GM19023 (cell line): ENCODE results near the gene ARAF.
A peak's percentile ranks its signal among the peaks of the same experiment; 100 is the strongest.
"Not testable (repeated sequence)": the region's sequence is repeated elsewhere in the genome, so short reads cannot be mapped to it uniquely, and the experiment has no call there.

Experiments used
- ATAC-seq: cut with Tn5 transposase; IDR thresholded peaks from one replicate; pipeline ENCODE4 v1.9.1; 2021; ENCODE audit warnings: mild to moderate bottlenecking, moderate library complexity; ENCODE audit not compliant: unreplicated experiment

ARAF gene

DNA sequence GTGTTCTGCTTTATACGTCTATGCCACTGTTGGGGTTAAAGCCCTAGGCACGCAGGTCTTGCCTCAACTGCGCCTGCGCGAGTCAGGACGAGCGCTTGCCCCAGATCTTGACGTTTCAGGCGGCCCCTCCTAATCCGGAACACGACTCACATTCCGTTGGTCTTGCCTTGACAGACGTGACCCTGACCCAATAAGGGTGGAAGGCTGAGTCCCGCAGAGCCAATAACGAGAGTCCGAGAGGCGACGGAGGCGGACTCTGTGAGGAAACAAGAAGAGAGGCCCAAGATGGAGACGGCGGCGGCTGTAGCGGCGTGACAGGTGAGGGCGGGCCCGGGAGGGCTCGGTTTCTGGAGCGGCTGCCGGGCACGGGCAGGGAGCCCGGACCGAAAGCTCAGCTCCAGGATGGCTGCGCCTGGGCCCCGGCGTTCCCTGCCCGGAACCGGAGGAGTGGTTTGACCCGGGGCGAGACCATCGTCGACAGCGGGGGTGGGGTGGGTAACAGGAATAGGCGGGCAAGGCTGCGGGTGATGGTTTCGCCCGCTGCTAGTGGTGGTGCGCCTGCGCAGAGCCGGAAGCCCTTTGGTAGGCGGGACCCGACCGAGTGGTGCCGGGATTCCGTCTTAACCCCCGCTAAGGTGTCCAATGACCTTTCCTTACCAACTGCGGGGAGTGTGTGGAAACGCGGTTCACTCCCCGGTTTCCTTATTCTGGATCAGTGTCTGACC is at the start of gene ARAF:
Gene ARAF (plus strand): TSS at position 272 of the 725 bp plus-strand sequence. CDS start 1,763 bp downstream, outside the sequence.
- ATAC-seq, result peak; percentile 92

DNA sequence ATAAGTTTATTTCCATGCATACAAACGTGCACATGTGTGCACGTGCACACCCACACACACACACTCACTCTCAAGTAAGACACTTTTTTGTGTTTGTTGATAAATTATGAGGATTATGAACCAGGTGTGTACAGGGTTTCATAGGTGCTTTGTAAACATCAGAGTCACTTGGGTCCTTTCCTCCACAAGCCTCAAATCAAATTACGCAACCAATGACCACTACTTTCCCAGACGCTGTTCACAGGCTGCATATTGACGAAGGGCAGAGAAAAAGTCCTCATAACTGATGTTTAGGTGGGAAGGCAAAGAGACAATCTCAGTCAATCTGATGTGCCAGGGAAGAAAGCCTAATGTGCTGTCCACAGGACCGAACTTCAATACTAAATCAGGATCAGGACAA is 48.6 kb upstream of the ARAF start:
- ATAC-seq, result not testable (repeated sequence)

DNA sequence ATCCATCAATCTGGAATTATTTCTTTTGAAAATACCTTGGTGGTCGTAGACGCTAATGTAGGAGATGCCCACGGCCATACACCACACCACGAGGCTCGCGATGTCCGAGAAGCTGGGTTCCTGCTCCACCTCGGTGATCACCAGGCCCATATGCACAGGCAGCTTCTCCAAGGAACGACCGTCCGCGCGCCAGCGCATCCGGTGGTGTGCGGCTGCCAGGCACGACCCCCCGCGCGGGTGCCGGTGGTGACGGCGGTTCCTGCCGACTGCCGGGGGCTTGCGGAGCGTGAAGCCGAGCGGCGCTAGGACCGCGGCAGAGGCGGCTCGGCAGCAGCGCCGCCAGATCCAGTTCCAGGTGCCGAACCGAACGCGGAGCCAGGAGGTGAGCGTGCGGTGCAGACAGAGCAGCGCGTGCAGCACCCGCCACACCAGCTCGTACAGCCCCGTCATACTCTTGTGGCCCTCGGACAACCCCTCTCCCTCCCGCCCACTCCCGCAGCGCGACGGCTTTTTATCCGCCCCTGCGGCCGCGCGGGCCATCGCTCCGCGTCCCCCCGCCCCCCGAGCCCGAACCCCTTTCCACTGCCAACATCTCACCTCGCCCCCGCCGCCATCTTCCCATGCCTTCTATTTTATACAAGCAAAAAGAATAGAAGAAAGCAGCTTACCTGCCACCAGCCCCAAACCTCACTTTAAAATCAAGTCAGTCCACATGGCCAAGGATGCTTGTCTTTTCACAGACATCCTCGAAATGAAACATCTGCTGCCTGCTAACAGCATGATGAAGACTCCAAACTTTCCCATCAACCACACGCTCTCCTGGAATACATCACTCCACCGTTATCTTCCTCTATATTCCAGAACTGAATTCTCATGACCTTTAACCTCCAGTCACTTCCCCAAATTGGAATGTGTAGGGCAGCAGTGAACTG is 47.7 kb upstream of the ARAF start:
- not testable (repeated sequence) for ATAC-seq

DNA sequence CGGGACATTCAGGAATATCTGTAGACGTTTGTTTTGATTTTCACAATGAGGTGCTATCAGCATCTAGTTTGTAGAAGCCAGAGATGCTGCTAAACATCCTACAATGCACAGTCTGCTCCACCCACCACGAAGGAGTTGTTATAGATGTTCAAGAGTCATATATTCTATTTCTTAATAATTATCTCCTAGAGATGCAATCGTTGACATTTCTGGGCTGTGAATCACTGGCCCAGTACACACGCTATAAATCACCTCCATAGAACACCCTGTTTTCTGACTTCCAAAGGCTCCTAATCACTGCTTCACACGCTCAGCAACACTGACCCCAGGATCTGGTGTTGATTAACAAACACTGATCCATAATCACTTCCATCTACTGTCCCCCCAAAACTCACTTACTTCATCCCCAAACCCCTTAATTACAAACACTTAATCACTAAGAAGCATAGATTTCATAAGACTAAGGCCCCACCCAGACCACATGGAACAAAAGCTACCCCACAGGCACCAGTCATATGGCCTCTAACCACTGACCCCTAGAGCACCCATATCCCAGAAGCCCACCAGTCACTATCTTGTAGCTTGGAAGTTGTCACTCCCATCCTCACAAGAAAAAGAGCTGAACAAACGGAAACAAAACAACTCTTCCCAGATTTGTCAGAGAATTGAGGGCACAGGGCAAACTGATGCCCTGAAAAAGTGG is 46.3 kb upstream of the ARAF start:
- ATAC-seq, result no peak

DNA sequence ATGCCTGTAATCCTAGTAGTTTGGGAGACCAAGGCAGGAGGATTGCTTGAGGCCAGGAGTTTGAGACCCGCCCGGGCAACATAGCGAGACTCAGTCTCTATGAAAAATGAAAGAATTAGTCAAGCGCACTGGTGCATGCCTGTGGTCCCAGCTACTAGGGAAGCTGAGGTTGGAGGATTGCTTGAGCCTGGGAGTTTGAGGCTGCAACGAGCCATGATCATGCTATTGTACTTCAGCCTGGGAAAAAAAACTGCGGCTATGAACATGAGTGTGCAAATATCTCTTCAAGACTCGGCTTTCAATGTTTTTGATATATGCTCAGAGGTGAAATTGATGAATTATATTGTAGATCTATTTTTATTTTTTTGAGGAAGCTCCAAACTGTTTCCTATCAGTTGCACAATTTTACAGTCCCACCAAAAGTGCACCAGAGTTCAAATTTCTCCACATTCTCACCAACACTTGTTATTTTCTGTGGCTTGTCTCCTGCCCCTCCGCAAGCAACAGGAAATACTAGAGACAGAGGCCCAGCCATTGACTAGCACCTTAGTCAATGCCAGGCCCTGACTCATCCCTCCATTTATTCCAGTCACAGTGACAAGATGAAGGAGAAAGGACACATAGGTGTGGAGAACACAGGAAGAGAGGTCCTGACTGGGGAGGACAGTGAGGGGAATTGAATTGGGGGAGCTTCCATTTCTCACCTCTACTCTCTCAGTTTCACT is 44.9 kb upstream of the ARAF start:
- ATAC-seq, result no peak

DNA sequence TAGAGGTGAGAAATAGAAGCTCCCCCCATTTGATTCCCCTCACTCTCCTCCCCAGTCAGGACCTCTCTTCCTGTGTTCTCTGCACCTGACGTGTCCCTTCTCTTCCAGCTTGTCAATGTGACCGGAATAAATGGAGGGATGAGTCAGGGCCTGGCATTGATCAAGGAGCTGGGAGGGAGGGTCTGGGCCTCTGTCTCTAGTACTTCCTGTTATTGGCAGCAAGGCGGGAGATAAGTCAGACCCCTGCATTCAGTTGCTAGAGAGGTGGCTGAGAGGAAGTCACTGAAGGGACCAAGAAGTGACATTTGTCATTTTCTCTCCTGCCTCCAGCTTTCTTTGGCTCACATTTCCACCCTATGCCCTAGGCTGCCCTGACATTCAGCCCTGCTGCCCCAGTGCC is 42.9 kb upstream of the ARAF start:
- no peak for ATAC-seq

DNA sequence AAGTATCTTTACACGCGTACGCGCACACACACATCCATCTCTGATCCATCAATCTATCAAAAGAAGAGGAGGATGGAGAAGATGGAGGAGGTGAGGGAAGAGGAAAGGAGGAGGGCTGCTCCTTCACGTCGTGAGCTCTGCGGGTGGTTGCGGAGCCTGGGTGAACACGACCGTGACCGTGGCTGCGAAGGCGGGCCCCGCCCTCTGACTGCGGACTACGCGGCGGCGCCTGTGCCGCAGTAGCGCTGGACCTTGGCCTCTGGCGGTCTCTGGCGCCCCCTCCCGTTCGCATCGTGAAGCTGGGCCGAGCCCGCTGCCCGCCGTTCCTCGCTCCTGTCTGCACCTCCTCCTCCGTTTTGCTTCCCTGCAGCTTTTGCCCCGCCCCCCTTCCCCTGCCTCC is 37.7 kb upstream of the ARAF start:
- peak; percentile 94 for ATAC-seq

DNA sequence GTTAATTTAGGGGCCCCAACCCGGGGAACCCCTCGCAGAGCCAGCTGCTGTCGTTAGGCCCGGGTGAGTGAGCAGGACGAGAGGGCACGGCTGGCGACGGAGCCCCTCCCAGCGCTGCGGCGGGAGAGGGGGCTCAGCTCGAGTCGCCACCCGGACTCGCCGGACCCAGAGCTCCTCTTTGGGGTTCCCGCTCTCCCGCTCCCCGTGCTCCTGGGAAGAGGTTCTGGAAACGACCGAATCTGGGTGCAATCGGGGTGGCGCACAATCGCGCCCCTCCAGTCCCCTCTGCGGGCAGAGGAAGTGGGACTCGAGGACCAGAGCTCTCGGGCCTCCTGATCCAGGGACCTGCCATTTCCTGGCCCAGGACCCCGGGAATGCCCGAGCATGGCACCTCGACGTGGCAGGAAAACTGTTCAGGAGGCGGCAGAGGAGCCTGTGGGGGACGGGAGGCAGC is 37.3 kb upstream of the ARAF start:
- ATAC-seq, result peak; percentile 24

DNA sequence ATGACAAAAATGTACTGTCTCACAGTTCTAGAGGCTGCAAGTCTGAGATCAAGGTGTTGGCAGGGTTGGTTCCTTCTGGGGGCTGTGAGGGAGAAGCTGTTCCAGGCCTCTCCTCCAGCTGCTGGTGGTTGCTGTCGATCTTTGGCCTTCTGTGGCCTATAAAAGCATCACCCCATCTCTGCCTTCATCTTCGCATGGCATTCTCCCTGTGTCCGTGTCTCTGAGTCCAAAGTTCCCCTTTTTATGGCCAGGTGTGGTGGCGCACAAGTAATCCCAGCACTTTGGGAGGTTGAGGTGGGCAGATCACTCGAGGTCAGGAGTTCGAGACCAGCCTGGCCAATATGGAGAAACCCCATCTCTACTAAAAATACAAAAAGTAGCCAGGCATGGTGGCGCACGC is 31.5 kb upstream of the ARAF start:
- ATAC-seq, result no peak

DNA sequence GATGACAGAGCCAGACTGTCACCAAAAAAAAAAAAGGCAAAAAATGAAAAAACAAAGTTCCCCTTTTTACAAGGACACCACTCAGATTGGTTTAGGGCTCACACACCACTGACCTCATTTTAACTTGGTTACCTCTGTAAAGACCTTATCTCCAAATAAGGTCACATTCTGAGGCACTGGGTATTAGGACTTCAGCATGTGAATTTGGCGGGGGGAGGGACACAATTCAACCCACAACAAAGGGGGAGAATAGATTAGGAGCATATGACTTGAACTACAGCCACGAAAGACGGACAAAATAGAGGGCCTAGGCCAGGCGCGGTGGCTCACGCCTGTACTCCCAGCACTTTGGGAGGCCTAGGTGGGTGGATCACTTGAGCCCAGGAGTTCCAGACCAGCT is 31.0 kb upstream of the ARAF start:
- ATAC-seq, result no peak

DNA sequence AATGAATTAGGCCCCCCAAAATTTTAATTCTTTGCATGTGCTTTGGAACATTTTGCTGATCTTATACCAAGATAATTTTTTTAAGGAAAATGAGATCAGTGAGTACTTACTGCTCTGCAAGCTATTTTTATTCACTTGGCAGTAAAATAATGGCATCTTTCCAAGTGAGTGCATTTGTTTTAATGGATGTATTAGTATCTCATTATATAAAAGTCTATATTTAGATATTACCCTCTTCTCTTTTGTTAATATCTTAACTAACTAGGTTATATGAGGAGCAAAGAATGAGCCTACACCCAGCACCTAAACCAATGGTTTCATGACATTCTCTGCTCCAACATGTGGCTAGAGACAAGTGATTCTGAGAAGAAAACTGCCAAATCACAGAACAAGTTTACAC is 21.1 kb upstream of the ARAF start:
- ATAC-seq, result no peak

DNA sequence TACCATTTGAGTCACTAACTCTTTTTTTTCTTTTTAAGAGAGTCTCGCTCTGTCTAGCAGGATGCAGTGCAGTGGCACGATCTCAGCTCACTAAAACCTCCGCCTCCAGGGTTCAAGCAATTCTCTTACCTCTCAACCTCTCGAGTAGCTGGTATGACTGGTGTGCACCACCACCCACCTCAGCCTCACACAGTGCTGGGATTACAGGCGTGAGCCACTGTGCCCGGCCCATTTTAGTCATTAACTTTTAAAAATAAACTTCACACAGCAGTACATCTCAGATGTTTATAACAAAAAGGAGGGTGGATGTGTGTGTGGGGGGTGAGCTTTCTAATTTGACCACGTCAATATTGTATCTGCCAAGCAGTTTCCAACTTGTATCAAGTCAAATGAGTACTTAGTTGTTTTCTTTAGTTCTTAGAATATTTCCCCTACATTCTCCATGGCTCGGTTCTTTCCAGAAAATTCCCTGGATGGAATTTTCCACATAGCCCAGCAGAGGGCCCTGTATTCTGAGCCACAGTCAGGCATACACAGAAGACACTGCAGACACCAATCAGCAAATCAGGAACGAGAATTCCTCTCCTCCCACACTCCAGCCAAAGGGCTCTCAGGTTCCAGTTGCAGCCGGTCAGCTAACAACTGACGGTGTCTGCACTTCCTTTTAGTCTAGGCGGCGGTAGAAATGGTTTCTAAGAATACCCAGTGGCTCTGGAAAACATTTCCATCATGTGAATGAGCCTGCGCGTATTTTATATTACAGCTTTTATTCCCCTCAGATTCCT is 20.1 kb upstream of the ARAF start:
- ATAC-seq, result no peak

DNA sequence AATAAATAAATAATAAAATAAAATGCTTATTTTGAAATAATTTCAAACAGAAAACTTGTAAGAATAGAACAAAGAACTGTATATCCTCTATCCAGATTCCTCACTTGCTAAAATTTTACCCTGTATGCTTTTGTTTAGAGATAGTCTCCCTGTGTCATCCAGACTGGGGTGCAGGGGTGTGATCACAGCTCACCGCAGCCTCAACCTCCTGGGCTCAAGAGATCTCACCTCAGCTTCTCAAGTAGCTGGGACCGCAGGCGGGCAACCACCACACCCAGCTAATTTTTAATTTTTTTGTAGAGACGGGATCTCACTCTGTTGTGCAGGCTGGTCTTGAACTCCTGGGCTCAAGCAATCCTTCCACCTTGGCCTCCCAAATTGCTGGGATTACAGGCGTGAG is 17.5 kb upstream of the ARAF start:
- ATAC-seq, result no peak

DNA sequence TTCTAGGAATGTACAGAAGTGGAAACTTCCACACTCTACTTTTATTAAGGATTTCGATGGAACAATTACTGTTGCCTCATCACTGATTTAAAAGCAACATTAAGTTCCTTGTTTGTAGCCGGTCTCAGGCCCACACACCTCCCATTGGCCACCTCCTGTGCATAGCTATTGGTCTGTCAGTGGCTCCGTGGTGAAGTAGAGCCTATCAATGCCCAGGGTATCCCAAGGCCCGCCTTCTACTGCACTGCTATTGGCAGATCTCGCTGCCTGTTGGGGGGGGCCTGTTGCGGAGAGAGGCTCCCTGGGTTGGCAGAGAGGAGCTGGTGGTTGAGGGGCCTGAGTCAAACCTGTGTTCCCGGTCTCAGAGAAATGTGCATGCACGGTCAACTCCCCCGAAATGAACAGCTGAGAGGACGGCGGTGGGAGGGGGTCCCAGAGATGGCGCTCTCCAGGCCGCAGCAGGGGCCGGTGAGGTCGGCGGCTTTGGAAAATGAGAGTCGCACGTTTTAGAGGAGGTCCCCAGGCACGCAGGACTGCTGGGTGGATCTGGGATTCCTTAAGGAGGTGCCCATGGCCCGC is 4.9 kb upstream of the ARAF start:
- ATAC-seq, result peak; percentile 83

DNA sequence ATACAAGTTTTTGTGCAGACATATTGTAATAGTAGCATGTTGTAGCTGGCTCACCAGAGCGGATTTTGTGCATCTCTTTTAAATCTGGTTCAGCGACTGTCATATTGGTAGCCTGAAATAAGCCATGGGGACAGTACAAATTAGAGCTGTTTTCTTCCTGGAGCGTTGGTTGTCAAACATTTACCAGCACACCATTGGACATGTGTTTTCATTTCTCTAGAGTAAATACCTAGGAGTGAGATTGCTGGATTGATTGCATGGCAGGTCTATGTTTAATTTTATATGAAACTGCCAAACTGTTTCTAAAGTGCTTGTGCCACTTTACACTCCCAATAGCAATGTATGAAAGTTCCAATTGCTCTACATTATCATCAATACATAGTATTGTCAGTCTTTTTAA is 2.6 kb upstream of the ARAF start:
- ATAC-seq, result no peak

DNA sequence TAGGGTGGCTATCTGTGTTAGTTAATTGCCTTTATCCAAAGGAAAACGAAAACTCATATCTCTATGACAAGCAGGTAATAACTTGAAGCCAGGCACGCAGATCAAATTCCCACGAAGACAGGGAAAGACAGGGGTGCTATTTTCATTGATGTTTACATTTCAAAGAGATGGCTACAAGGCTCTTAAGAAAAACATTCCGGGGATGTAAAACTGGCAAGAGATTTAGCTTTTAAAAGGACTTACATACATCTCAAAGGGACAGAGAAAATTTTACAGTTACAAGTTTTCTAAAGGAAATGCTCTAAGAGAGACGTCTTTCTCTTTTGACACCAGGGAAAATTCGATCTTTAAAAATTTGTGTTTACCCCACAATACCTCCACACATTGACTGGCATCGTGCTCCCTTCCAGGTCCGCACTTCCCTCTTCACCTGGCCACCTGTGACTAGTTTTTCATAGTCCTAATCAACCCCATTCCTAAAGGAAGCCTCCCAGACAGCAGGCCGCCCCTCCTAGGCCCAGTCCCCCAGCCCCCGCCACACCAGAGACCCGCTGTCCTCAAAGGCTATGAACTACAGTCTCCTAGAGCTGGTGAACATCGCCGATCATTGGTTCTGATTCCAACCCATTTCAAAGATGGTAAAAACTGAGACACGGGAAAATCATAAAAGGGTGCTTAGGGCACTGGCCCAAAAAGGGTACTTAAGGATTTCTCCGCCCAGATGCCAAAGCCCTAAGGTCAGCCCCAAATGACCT is 649 bp upstream of the ARAF start:
- ATAC-seq, result no peak

DNA sequence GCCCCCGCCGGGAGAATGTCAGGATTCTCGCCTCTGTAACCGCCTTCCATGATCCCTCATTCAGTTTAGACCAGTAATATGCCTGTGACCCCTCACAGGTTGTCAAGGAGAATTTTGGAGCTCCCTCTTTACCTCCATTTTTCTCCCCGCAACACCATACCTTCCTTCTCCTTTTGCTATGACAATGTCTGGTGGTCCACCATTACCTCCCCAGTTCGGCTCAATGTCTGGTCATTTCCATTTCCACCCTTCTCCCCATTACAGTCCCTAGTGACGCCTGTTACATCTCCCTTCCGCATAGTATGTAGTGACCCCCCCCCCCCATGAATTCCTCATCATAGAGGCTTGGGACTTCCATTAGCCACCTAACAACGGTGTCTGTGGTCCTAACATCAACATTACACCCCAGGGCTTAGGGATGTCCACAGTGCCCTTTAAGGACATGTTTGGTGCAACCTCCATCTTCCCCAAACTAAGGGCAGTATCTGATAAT is 700 bp downstream of the ARAF start:
- no peak for ATAC-seq

DNA sequence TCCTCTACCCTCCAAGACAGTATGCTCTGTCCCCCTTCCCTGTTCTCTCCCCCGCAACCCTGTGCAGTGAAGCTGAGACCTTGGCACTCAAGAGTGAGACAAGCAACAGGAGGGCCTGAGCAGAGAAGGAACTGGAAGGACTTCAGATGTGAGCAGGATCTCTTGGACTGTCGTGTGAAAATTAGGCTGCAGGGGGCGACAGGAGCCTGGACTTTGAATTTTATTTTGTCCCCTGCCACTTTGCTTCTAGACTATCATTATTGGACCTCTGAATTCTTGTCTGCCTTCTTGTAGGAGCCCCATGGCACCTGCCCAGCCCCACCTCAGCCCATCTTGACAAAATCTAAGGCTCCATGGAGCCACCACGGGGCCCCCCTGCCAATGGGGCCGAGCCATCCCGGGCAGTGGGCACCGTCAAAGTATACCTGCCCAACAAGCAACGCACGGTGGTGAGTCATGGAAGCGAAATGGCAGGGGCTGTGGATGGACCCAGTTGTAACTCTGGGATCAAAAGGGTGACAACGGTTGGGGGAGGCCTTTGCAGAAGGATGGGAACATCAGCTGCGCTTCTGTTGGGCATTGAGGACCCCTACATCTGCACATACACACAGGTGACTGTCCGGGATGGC is 1.7 kb downstream of the ARAF start:
- ATAC-seq, result no peak
